AG20443 (cell line): ENCODE measurements around the gene IRX6.

Source experiments
- DNase-seq: peaks from one replicate; pipeline ENCODE4 v3.0.0; 2012; ENCODE audit warnings: low spot score, mixed read lengths

The IRX6 gene

DNA sequence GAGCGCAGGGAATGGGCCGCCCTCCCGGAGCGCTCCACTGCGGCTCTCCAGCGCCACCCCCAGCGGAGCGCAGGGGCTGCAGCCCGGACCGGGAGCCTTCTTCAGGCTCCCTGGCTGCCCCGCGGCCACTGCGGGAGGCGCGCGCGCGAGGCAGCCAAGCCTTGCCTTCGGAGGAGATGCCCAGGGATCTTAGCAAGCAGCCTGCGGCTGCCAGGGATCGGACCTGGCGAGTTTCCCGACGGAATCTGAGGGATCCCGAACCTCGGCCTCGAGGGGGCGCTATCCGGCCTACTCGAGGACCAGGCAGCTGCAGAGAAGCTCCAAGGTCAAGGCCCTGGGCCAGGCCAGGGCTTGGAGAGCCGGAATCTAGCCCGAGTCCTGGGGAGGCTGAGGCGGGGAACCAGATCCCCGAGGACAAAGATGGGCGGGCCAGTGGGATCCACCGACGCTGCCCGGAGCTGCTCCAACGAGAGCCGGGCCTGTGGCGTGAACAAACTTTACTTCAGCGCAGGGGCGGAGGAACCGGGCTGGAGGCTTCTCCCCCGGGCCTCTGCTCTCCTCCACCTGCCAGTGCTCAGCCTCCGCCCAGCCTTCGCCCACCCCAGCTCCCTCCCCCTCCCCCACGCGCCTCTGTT, at the start of gene IRX6:
Gene IRX6, plus strand, starts transcription at position 567 of the 635 bp plus-strand sequence. CDS start 889 bp downstream, outside the sequence.
- DNase-seq = peak; percentile 73

DNA sequence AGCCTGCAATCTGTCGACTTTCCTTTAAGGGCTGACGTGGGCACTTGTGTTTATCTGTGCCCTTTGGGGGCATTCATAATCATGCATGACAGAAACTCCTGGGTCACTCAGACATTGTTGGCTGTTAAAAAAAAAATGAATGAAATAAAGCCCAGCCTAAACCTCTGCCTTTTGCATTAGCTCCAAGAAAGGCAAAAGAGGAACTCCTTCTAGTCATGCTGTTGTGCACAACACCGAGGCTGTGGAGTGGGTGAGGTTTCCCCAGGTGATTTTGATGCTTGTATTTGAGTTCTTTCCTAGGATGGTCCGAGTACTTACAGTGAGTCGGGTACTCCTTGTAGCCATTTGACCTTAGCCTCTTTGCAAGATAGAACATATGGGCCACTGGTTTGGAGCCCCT, 49.6 kb upstream of the IRX6 start:
- no peak for DNase-seq

DNA sequence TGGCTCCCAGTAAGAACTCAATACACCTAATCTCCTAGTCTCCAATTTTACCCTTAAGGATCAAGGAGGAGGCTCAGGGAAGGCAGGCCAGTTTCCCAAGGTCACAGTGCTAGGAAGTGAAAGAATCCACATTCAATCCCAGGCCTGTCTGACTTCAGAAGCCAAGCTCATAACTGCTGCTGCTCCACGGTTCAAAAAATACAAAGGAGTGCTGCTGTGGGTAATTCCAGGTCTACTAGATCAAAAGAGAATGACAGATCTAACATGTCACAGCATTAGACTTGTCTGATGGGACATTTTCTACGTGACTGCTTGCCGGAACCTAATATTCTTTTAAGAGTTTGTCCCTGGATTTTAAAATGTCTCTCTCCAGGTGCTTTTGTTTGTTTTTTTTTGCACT, 48.8 kb upstream of the IRX6 start:
- DNase-seq = no peak

DNA sequence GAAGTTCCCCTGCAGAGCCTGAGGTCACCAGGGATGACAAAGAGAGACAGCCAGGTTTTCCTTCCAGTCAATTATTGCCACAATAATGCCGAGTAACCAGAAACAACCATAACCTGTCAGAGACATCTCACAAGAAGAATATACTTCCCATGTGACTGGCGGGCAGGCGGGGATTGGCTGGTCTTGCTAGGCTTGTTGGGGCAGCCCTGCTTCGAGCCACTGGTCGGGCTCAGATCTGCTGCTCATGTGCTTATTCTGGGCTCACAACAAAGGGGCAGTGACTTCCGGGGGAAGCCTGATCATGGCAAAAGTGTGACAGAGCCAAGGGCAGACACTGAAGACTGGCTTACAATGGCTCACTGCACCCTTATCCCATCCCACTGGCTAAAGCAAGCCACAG, 48.1 kb upstream of the IRX6 start:
- no peak for DNase-seq

DNA sequence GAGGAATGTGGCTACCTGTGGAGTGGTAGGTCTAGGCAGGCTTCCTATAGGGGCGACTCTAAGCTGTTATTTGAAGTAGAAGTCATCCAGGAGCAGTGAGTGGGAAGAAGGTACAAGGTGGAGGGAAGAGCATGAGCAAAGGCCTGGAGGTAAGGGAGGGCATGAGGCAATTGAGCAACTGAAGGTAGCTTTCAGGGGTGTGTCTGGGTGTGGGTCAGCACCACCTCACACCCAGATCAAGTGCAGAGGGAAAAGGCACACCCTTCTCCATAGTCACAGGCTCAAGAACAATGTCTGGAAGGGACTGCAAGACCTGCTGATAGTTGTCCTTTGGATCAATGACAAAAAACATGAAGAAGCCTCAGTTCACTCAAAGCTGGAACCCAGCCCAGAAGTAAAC, 46.5 kb upstream of the IRX6 start:
- no peak for DNase-seq

DNA sequence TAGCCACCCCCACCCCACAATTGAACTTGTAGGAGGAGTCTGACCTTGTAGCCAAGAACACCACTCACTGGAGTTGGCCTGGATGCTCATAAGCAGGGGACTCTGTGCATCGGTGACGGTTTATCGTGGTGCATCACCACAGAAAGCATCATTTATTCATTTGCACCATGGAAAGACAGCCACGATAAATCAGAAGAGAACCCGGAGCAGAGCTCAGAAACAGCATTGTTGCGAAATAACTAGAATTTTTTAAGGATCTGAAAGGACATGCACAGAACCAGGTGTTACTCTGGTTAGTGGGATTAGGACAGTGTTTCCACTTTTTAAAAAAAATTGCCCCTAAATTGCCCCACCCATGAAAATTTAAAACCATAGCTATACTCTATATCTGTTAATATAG, 44.4 kb upstream of the IRX6 start:
- no peak for DNase-seq

DNA sequence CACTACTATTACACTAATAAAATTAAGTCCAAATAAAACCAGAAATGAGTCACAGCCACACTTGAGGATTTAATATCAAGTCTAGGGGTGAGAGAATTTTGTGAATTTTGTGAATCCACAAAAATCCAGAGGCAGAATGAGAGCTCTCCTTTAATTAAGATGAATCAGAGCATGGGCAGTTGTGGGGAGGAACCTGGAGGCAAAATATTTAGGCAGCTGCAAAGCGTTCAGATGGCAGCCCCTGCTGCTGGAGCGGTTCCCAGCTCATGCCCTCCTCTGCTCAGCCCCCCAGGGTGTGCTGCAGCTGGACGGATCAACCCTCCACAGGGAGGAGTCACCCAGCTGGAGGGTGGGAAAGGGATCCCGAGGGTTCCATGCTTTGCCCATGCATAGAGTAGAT, 43.4 kb upstream of the IRX6 start:
- DNase-seq = peak; percentile 52

DNA sequence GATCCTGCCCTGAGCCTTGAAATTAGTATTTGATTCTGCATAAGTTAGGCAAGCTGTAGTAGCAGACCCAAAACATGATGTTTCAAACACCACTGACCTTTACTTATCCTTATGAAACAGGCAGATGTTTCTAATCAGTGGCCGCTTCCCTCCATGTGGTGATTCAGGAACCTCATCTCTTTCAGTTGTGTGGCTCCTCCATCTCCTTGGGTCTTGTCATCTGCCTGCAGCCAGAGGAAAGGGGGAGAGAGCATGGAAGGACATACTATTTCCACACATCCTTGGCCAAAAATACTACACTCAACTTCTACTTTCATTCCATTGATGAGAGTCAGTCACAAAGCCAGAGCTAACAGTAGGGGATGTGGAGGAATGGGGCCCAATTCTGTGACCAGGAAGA, 41.6 kb upstream of the IRX6 start:
- peak; percentile 56 for DNase-seq

DNA sequence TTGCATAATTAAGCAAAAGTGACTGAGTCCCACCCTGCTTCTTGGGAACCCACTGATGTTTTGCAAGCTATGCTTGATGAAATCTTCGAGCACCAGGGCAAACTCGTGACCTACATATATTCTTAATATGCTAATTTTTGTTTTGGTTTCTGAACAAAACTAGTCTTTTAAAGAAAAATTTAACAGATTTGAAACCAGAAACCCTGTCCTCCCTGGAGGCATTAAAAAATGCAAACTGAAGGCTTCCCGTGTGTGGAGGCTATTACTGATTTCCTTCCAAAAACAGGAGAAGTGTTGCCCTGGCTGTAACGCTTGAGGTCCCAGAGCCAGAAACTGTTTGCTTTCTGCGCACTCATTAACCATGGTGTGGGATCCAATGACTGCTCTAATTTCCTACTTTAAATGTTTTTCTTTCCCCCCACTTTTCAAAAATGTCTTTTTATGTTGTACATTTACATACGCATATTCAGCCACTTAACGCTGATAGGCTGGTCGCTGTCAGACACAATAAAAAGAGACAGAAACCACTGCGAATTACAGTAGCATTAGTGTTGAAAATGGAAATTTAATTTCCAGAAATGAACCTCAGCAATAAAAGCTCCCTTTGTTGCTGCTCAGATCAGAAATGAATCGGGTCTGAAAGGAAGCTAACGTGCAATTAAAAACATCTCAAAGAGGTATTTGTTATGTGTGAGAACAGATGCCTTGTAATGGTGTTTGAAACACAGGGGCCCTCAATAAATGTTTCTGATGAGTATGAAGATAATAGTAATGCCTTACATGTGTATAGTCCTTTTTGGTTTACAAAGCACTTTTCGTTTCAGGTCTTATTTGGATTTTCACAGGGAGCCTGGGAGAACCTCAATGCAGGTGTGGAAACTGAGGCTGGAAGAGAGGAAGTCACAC, 39.9 kb upstream of the IRX6 start:
- no peak for DNase-seq

DNA sequence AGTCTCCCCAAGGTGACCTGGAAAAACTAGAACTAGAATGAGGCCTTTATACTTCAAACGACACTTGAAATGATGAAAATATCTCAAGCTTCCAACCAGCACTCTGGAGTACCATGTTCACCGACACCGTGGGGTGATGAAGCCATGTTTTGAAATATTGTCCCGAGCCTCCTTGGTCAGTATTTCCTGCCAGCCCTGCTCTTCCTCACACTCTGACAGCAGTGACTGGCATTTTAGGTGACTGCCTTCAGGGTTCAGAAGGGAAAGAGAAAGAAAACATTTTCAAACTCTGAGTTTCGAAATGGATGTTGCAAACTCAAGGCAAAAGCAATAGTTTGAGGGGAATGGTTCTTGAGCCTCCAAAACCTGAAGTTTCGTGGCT, 39.3 kb upstream of the IRX6 start:
- no peak for DNase-seq

DNA sequence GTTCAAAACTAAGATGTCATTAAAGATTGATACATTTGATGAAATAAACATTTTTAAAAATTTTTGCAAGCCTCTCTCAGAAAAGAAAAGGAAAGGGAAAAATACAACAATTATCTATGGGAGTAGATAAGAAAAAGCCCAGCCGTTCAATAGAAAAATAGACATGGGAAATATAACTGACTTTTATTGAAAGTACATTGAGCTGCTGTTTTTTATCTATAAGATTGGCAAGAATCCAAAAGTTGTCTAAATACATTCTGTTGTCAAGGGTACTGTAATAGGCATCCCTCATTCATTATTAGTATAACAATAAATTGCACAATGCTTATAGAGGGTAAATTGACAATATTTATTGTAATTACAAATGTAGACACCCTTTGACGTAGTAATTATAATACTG, 38.4 kb upstream of the IRX6 start:
- DNase-seq = no peak

DNA sequence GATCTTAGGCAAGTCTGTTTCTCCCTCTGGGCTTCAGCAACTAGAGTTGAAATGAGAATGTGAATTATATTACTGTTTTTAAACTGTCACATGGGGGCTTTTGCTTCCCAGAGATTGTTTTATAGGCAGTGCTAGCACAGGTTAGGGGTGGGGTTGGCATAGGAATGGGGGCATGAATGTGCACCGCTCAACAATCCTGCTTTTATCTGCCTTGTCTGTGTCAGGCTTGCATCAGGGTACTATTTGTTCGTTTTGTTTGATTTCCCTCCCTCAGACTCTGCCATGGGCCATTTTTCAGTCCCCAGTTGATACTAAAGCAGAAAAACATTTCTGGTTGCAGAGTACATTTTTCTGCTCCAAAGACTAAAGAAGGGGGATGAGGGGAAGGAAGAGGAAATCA, 34.6 kb upstream of the IRX6 start:
- DNase-seq = no peak

DNA sequence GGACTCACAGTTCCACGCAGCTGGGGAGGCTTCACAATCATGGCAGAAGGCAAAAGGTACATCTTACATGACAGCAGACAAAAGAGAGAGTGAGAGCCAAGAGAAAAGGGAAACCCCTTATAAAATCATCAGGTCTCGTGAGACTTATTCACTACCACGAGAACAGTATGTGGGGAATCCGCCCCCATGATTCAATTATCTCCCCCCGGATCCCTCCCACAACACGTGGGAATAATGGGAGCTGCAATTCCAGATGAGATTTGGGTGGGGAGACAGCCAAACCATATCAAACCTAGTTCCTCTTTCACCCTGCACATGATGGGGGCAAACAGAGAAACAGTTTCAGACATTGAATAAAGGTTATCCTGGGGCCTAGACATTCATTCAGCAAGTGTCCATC, 32.2 kb upstream of the IRX6 start:
- no peak for DNase-seq

DNA sequence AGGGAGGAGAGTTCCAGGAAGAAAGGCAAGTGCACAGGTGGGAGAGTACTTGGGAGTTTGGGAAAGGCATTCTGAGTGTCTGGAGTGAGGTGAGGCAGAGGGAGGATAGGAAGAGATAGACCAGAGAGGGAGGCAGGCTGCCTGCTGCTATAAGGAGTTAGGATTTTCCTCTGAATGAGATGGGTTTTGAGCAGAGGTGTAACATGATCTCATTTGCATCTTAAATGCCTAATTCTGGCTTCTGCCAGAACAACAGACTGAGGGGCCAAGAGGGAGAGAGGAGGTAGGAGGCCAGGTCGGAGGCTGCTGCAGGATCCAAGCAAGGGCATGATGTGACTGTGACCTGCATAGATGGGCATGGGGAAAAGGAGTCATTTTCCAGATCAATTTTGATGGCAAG, 31.5 kb upstream of the IRX6 start:
- DNase-seq = no peak

DNA sequence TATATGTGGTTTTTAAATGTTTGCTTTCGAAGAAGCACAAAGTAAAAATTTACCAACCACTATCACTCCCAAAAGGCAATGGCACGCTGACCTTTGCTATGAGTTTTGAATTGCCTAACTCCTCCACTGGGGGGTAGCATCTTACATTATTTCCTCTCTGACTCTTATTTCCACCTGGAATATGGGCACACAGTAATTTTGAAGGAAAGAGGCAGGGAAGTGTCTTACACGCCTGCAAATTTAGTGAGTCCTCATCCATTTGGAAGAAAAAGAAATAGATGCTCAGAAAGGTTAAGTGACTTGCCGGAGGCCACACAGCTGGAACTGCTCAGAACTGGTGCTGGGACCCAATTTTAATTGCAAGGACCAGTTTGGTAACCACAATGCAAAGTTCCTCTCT, 29.9 kb upstream of the IRX6 start:
- no peak for DNase-seq

DNA sequence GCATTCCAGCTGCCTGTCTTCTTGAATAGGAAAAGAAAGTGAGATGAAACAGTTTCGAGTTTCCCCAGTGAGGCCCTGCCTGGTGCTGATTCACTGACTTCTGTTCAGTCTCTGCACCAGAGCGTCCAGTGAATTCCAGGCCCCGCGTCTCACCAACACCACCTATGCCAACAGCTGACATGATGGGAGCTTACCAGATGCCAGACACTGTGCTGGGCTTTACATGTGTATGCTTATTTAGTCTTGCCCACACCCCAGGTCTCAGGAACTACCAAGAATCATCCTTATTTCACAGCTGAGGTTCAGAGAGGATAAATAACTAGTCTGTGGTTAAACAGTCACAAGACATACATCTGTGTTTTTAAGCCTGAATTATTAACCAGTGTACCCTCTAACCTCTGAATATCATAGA, 29.1 kb upstream of the IRX6 start:
- DNase-seq = peak; percentile 66

DNA sequence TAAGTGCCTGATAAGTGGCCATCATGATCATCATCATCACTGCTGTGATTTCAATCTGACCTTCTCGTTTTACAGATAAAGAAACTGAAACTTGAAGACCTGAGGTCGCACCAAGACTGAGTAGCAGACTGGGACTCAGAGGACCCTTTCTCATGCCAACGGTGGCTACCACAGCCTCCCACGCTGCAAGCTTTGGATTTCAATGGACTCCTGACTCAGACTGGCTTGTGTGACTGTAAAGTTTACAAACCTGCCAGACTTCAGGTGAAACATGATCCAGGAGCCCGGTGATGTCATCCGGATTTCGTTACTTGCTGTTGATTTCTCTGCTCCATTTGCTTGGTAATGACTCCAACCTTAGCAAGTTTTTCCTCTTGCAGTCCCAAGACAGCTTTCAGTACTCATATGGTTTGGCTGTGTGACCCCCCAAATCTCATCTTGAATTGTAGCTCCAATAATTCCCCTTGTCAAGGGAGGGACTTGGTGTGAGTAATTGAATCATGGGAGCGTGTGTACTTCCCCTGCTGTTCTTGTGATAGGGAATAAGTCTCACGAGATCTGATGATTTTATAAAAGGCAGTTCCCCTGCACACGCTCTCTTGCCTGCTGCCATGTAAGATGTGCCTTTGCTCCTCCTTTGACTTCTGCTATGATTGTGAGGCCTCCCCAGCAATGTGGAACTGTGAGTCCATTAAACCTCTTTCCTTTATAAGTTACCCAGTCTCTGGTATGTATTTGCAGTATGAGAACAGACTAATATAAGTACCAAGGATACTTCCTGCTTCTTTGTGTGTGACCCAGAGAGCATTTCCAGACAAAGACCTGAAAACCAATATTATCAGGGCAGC, 26.7 kb upstream of the IRX6 start:
- DNase-seq = no peak

DNA sequence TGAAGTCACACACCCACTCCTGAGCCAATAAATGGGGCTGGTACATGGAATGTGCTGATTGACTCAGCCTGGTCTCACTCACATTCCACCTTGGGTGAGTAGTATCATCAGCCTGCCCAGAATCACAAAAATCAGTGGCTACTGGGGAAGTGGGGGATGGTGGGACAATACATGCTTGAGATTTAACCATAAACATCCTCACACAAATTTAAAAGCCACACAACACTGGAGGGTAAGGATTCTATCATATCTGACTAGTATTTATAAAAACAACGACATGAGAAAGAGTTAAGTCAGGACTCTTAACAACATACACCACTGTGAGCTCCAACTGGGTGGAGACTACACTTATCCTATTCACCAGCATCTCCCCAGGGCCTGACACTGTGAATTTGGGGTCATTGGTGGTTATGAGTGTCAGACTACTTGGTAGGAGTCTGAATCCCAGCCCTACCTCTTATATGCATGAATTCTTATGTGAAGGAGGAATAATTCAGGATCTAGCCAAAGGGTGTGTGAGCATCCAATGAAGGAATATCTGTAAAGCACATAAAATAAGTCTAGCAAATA, 26.0 kb upstream of the IRX6 start:
- DNase-seq = peak; percentile 75

DNA sequence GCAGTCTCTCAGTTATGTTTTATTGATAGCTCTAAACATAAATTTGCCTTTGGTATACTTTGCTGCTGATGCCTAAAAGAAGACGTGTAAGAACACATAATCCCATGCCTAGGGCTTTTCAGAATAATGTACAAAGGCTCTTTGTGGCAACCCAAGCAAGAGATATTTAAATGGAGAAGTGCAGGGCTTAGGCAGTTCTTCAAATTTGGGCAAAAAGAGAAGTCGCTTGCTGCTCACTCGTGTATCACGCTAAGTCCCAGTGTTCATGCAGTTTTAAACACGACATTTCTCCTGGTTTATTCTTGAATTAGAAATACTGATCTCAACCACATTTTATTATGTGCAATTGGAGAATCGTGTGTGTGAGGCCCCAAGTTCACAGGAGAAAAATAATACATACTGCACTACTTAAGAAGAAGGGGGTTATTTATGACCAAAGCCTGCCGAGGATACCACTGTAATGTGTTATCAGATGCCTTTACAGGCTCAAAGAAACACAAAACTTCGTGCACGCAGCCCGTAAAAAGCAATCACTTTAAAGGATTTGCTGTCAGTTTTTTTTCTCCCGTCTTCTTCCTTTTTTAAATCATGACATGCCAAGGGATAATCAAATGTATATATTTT, 22.5 kb upstream of the IRX6 start:
- no peak for DNase-seq

DNA sequence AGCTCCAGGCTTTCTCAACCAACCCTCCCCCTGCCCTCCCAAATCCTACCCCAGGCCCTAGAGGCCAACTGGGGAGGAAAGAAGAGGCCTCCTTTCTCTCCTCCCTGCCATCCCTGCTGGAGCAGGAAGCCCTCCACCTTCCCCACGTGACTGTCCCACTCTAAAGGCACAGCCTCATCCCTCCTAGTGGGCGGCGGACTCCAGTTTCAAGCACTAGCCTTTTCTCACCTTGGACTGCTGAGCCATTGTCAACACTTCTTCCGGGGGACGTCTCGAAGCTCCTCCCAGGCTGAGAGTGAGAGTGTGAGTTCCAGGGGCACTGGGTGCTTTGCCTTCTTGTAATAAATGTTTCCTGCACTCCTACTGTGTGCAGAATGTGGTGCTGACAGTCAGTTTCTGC, 21.4 kb upstream of the IRX6 start:
- DNase-seq = no peak

DNA sequence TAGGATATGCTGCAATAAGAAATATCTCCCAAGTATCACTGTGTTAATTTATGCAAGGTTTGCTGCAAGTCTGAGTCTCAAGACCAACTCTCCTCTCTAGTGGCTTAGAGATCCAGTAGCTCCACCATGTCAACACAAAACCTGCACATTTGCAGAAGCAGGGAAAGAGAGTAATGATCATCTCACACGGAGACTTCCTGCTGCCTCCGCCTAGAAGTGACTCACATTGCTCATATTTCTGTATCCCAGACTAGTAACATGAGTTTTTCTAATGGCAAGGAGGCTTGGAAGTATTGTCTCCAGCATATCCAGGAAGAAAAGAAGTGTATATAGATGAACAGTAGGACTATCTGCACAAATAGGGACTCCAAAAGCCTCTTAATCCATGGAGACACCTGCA, 15.0 kb upstream of the IRX6 start:
- no peak for DNase-seq

DNA sequence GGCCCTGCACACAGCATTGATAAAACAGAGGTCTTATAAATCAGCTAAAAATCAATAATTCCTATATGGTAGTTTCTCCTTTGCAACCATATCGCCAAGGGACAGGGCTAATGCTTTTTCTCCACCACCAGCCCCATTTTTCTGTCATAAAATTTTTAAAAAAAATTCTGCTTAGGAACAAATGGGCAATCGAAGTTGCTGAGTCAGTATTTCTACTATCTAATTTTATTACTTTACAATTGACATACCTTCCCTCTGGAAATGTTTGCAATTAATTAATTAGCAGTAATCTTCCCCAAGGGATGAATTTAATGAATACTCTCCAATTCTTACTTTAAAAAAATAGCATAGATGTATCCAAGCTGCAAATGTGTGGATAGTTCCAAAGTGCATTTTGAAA, 1.7 kb upstream of the IRX6 start:
- no peak for DNase-seq
